Left ventricle myocardium inferior (tissue), 1 donor: Measurements from ENCODE around the gene RBFOX1. TPM values are rescaled to one million over a fixed set of nuclear protein-coding genes. Genes with fewer than 3 reads are reported as not detected.

ENCODE experiments used
- DNase-seq: peaks from one replicate; pipeline ENCODE4 v3.0.0-alpha.2; 2020
- H3K27ac ChIP-seq: fragments of 200-600 bp; replicated peaks from 2 replicates; pipeline ENCODE4 v1.8.0; 2021
- H3K27me3 ChIP-seq: fragments of 200-600 bp; 2 replicates; pipeline ENCODE4 v1.8.0; 2021; ENCODE audit warnings: low read depth
- H3K36me3 ChIP-seq: fragments of 200-600 bp; 2 replicates; pipeline ENCODE4 v1.8.0; 2021
- H3K4me1 ChIP-seq: fragments of 200-600 bp; 2 replicates; pipeline ENCODE4 v1.8.0; 2021
- H3K4me3 ChIP-seq: fragments of 200-600 bp; 2 replicates; pipeline ENCODE4 v1.8.0; 2021; ENCODE audit warnings: mild to moderate bottlenecking, moderate library complexity
- H3K9me3 ChIP-seq: fragments of 200-600 bp; replicated peaks from 2 replicates; pipeline ENCODE4 v1.8.0; 2021
- CTCF ChIP-seq: fragments of 200-600 bp; IDR thresholded peaks from 2 replicates; pipeline ENCODE4 v1.8.0; 2021; ENCODE audit warnings: antibody characterized with exemption, mild to moderate bottlenecking, borderline replicate concordance
- intact Hi-C: fragments of 100-400 bp; cut with micrococcal nuclease; formaldehyde crosslinking; loops from one replicate; pipeline ENCODE4 v1.11.0; 2022
- total RNA-seq: library from RNA; stranded (reverse); fragmentation: NEBNext Ultra II Directional; extraction: Animal tissue kit (Norgen Biotek cat#: 25700); gene quantifications from one replicate; pipeline ENCODE4 v1.2.1, GENCODE V29; 2021
- donor health status: DM: no; HTN: yes; CAD: no; lungs with severe emphysema.

Gene RBFOX1
- total RNA-seq, 1 donor from 2014 or later = 71.8 TPM

- TF ChIP-seq CTCF = no peak
- Histone ChIP-seq H3K27ac (no peak overlapping the region), H3K27me3 (no peaks in the 10 kb centered on the region), H3K4me3 (no peak overlapping the region), H3K9me3 (peaks cover 5% of the 10 kb centered on the region), H3K4me1 (peaks cover 20% of the 10 kb centered on the region), H3K36me3 (no peaks in the 10 kb centered on the region)
- DNase-seq = no peak
- intact Hi-C loops = no loop called here
Measured at GRCh38 chr16:7450440-7450839, 117.8 kb downstream of the RBFOX1 start.

- Histone ChIP-seq H3K4me3 (no peak overlapping the region), H3K27ac (no peak overlapping the region), H3K9me3 (peaks cover 5% of the 10 kb centered on the region), H3K4me1 (peaks cover 20% of the 10 kb centered on the region), H3K36me3 (no peaks in the 10 kb centered on the region), H3K27me3 (no peaks in the 10 kb centered on the region)
- TF ChIP-seq CTCF = no peak
- intact Hi-C loops = no loop called here
- no peak for DNase-seq
Measured at GRCh38 chr16:7452090-7452489, 119.4 kb downstream of the RBFOX1 start.

GRCh38 chr16:7456211-7456610, 123.6 kb downstream of the RBFOX1 start:
- H3K27ac ChIP-seq = no peak overlapping the region
- no peak overlapping the region for H3K4me3 ChIP-seq
- intact Hi-C loops = no loop called here
- no peak for DNase-seq
- no peaks in the 10 kb centered on the region for H3K27me3 ChIP-seq
- peaks cover 1% of the 10 kb centered on the region for H3K4me1 ChIP-seq
- H3K9me3 ChIP-seq = peaks cover 5% of the 10 kb centered on the region
- H3K36me3 ChIP-seq = no peaks in the 10 kb centered on the region
- no peak for TF ChIP-seq CTCF

GRCh38 chr16:7458144-7458543, 125.5 kb downstream of the RBFOX1 start:
- Histone ChIP-seq H3K36me3 (no peaks in the 10 kb centered on the region), H3K4me1 (no peaks in the 10 kb centered on the region), H3K27me3 (no peaks in the 10 kb centered on the region), H3K9me3 (peaks cover 5% of the 10 kb centered on the region), H3K27ac (no peak overlapping the region), H3K4me3 (no peak overlapping the region)
- TF ChIP-seq CTCF = no peak
- intact Hi-C loops = no loop called here
- DNase-seq = no peak

GRCh38 chr16:7470344-7470743, 137.7 kb downstream of the RBFOX1 start:
- H3K27ac ChIP-seq = no peak overlapping the region
- no peaks in the 10 kb centered on the region for H3K9me3 ChIP-seq
- no peaks in the 10 kb centered on the region for H3K36me3 ChIP-seq
- no peak for TF ChIP-seq CTCF
- intact Hi-C loops = no loop called here
- no peak overlapping the region for H3K4me3 ChIP-seq
- H3K4me1 ChIP-seq = peaks cover 19% of the 10 kb centered on the region
- no peak for DNase-seq
- no peaks in the 10 kb centered on the region for H3K27me3 ChIP-seq

GRCh38 chr16:7471268-7471667, 138.6 kb downstream of the RBFOX1 start:
- no peak overlapping the region for H3K4me3 ChIP-seq
- H3K4me1 ChIP-seq = peaks cover 19% of the 10 kb centered on the region
- intact Hi-C loops = no loop called here
- DNase-seq = no peak
- no peak for TF ChIP-seq CTCF
- H3K9me3 ChIP-seq = no peaks in the 10 kb centered on the region
- no peaks in the 10 kb centered on the region for H3K36me3 ChIP-seq
- no peak overlapping the region for H3K27ac ChIP-seq
- no peaks in the 10 kb centered on the region for H3K27me3 ChIP-seq
